ENCODE measurements around the gene ZNF555.

DNA sequence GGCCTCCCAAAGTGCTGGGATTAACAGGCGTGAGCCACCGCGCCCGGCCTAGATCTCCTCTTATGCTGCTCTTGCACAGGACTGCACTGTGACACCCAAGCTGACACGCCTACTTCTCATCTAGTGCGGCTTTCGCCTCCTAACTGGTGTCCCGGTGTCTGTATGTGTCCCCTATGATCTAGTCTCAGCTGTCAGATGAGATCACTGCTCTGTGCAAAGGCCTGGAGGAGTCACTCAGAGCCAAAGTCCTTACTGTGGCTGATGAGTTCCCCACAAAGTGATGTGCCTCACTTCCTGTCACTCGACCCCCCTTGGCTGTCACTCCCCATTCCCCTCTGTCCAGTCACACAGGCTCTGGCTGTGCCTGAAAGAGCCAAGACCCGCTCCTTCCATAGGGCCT, 28.3 kb downstream of the ZNF555 start:
- TF ChIP-seq, protein P1, sequence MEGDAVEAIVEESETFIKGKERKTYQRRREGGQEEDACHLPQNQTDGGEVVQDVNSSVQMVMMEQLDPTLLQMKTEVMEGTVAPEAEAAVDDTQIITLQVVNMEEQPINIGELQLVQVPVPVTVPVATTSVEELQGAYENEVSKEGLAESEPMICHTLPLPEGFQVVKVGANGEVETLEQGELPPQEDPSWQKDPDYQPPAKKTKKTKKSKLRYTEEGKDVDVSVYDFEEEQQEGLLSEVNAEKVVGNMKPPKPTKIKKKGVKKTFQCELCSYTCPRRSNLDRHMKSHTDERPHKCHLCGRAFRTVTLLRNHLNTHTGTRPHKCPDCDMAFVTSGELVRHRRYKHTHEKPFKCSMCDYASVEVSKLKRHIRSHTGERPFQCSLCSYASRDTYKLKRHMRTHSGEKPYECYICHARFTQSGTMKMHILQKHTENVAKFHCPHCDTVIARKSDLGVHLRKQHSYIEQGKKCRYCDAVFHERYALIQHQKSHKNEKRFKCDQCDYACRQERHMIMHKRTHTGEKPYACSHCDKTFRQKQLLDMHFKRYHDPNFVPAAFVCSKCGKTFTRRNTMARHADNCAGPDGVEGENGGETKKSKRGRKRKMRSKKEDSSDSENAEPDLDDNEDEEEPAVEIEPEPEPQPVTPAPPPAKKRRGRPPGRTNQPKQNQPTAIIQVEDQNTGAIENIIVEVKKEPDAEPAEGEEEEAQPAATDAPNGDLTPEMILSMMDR (IDR thresholded peaks at IDR 0.05): no peak
- TF ChIP-seq POLR2A (IDR thresholded peaks at IDR 0.05): no peak

Measured in ovary (tissue), 3 donors.